ENCODE measurements around the gene DCAKD.

DCAKD gene

DNA sequence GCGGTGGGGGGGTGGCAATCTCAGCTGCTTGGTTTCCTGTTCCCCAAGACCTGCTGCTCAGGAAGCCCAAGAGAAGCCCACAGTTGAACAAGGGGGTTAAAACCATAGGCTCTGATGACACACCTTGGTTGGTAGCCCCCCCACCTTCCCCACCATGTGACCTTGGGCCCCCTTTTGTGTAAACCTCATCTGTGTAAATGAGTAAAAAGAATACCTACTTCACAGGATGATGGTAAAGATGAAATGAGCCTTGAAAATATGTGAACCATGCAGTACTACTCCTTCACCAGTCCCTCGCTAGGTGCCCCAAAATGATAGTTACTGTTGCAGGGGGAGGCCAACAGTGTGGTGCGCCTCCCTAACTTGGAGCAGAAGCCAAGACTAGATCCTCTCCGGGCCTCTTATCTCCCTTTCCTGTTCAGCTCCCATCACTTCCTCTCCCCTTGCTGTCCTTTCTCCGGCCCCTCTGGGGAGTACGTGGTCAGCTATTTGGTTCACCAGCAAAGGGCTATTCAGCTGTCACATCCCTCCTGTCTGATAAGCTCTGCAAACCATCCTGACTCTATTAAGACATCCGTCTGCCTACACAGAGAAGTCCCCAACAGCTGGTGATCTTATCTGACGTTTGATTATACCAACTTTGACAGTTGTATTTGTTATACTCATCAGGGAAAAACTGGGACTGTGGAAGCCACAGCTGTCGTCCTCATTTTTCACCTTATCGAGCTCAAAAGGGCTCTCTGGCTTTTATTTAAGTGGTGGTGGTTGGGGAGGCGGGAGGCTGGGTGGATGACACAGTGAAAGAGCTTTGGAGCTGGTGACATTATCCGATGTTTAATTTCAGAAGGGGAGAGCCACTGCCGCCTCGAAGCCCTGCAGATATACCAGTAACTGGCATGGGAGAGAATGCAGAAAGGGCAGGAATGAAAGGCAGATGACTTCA lies 19.9 kb downstream of the DCAKD start:
- DNase-seq (ENCODE audit: low read depth in 2 of 2, low spot score in 1 of 2): no peak

DNA sequence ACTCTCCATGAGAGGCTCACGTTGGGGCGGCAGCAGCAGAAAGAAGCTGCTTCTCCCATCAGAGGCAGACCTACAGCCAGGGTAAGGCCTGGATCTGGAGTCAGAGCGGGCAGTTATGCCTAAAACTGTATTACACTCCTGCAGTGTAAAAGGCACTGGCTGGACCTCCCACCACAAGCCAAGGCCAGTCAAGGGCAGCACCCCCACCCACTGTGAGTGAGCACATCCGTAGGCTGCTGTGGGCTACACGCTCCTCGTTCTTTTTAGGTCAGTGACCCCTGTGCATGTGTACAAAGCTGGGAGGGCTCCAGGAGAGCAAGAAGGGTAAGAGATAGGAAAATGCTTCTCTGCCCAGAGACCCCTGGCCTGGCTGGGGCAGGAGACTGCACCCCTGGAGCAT lies 20.7 kb downstream of the DCAKD start:
- no peak for DNase-seq (ENCODE audit: low read depth in 2 of 2, low spot score in 1 of 2)

DNA sequence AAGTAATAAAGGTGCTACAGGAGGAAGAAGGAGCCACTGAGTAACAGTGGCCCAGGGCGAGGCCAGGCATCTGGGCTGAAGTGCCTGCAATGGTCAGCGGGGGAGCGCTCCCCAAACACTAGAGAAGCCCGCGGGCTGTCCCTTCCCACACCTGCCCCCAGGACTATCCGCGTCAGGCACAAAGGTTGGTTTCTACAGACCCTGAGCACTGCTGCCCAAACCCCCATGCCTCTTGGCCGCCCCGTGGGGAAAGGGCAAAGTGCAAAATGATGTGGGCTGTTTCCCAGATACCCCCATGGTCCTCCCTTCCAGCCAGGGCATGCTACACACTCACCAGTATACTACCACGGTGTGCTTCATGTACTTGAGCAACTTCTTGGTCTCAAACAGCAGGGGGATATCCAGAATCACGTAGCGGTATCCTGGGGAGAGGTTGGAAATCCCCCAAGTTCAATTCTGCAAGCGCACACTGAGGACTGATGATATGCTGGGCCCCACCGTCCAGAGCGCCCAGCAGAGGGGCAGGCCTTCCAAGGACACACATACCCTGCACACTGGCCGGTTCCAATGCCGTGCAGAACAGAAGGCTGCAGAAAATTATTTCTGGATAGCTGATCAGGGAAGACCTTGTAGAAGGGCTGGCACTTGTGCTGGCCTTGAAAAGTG lies 21.5 kb downstream of the DCAKD start:
- DNase-seq (ENCODE audit: low read depth in 2 of 2, low spot score in 1 of 2): no peak

DNA sequence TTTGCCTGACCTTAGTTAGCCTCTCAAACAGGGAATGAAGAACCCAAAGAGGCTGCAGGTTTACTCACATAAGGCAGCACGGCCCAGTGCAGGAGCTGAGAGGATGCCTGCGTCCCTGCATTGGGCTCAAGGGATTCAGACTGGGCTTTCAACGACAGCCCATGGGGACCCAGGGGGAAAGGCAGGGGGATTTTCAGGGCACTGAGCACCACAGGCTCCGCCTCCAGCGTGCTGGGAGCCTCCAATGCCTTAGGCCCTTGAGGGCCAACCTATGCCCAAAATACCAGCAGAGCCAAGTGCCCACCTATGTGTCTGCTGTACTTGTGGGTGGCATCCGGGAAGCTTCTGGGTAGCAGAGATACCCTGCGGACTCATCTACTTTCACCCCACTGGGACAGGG lies 22.3 kb downstream of the DCAKD start:
- no peak for DNase-seq (ENCODE audit: low read depth in 2 of 2, low spot score in 1 of 2)

DNA sequence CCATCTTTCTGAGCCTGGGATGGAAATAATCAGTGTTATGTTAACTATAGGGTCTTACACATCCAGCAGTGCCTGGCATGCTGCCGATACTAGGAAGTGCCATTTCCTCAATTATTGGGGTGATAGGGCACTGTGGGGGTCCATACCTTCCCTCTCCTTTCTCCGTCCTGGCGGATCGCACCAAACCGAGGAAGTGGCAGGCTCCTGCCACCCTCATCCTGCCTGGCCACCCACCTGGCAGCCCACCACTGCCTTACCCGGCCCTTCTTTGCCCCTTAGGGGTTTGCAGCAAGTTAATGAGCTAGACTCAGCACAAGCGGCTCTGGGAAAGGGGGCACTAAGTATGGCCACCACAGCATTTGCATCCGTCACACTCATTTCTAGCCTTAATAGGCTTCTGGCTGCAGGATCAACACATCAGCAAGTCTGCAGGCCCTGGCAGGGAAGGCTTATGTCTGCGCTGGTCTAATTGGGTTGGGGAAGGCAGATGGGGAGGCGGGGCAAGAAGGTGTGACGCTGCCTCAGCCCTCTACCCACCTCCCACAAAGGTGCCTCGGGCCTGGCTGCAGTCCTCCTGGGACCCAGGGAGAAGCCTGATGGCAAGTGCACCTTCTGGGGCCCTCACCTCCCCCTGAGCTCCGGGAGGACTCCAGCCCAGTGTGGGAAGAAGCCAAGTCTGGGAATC lies 28.6 kb downstream of the DCAKD start:
- DNase-seq (ENCODE audit: low read depth in 2 of 2, low spot score in 1 of 2): no peak

DNA sequence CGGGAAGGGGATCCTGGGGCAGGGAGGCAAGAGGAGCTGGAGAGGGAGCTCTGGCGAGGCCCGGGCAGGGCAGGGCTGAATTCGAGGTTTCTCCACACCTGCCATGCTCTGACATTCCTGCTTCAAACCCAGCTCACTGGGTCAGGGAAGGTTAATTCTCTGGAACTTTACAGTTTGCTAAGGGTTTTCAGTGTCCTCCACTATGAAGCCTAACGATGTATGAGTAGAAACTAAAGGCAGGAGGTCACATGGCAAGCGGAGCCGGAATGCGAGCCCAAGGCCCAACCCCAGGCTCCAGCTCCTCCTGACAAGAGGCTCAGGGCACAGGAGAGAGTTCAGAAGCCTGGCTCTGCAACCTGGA lies 29.2 kb downstream of the DCAKD start:
- DNase-seq (ENCODE audit: low read depth in 2 of 2, low spot score in 1 of 2): no peak

DNA sequence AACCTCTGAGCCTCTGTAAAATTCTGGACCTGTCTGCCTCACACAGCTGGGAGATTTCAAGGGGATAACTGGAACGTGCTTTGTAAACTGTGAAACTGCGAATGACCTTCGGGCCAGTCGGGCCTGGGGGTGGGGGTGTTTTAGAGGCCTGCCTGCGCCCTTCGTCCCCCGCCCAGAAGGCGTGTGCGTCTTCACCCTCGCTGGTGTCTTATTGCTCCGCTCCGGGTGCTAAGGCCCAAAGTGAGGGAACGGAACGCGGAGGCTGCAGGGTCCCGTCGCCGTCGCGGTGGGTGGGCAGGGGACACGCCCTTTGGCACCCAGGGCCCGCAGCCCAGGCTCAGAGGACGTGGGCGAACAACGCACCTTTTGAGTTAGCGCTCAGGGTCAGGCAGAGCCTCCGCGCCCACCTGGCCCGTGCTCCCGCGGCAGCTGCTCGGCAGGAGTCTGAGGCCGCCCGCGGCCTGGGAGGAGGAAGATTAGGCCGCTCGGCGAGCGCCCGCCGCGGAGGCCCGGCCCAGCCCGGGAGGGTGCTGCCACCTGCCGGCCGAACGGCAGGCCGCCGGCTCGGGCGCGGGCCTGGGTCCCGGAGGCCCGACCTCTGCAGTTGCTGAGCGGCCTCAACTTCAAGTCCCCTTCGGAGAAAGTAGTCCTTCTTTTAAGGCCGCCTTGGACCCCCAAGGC lies 29.7 kb downstream of the DCAKD start:
- peak; percentile 25 to 27 for DNase-seq (ENCODE audit: low read depth in 2 of 2, low spot score in 1 of 2)

DNA sequence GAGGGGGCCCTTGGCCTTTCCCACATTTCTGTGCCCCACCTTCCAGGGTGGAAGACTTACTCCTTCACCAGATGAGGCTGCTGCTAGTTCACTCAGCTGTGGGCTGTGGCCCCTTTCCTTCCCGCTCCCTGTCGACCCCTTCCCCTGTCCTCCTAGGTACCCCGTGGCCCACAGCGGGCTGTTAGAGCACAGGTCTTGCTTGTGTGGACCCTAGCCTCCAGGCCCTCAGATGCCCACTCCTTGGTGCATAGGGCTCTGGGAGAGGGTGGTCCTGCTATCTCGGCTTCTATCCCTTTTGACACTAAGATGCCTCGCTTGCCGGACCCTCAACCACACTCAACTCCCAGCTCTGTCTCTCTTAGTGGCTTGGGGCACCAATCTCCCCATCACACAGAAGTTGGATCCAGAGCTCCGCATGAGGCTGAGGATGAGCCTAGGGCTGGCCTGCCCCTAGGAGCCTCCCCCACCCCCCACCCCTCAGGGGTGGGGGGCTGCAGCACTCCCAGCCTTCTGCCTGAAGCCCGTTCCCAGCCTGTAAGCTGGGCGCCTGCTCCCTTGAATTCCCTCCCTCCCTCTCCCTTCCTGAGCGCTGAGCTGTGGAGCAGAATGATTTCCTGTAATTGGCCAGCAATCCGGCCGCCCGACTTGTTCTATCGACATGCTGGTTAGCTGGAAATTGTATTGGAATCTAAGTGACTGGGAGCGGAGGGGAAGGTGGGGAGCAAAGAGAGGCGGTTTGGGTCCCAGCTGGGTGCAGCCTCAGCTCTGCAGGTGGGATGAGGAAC lies 30.9 kb downstream of the DCAKD start:
- no peak for DNase-seq (ENCODE audit: low read depth in 2 of 2, low spot score in 1 of 2)

DNA sequence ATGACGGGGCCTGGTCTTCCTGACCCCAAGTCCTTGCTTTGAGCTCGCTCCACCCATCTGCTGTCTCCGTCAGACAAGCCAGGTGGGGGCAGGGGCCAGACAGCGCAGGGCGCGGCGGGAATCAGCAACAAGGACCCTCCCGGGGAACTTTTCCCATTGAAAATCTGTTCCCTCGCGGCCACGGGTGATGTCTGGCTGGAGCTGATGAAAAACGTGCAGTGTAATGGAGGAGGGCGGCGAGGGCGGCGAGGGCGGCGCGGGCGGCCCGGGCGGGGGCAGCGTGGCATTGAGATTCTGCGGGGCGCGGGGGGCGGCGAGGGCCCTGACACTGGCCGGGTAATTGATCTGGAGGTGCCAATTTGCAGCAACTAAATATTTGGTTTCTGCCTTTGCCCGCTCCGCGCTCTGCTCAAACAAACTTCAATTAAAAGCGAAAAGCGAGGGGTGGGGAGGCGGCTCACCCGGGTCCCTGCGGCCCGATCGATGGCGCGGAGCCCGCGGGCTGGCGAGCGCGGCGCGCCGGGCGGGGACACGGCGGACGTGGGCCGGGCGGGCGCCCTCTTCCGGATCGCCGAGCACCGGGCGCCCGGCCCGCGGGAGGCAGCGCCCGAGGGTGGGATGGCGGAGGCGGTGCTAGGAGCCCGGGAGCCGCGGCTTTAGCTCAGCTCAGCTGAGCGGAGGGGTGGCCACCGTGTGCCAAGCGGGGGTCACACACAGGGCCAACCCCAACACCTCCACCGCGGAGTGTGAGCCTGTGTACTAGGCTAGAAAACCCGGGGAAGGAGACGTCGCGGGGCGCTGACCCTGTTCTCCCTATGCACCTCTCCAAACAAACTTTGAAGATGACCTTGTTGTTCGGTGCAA lies 32.4 kb downstream of the DCAKD start:
- peak in 1 of 2 donors; percentile 7 for DNase-seq (ENCODE audit: low read depth in 2 of 2, low spot score in 1 of 2)

DNA sequence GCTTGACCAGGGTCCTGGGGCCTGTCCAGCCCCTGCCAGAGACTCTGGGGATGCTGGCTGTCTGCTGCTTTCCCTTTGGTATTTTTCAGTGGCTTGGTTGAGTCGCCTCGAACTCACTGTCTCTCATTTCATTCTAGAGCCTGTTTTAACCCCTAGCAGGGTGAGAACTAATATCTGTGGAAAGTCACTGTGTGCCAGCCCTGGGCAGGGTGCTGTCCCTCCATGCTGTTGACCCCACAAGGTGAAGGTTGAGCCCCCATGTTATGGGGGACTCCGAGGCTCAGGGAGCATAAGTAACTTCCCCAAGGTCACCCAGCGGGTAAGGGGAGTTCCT lies 33.0 kb downstream of the DCAKD start:
- no peak for DNase-seq (ENCODE audit: low read depth in 2 of 2, low spot score in 1 of 2)

DNA sequence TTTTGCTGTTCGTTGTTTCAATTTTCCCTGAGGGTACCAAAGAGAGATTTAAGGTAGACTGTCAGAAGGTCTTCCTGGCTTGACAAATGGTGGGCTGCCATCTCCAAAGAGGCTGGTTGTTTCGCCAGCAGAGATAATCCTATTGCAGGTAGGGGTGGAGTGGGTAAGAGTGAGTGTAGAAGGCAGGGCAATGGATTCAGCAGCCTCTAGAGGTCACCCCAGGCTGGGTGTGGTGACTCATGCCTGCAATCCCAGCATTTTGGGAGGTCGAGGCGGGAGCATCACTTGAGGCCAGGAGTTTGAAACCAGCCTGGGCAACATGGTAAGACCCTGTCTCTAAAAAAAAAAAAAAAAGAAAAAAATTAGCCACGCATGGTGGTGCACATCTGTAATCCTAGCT lies 34.6 kb downstream of the DCAKD start:
- DNase-seq (ENCODE audit: low read depth in 2 of 2, low spot score in 1 of 2): no peak

DNA sequence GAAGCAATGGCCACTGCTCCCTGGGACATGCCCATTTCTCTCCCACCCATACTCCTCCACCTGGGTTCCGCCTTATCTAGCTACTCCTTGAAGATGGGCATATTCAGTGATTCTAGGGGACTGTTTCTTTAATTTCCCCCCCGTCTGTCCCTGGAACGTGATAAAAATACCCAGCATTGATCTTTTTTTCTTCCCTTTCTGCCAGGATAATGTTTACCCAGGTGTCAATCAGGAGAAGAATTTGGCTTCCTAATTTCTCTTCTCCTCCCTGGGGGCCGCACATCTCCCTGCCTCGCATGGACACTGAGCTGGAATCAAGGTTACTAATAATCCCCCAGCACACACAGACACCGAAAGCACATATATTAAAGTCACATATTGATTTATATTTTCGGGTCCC lies 35.2 kb downstream of the DCAKD start:
- no peak for DNase-seq (ENCODE audit: low read depth in 2 of 2, low spot score in 1 of 2)

DNA sequence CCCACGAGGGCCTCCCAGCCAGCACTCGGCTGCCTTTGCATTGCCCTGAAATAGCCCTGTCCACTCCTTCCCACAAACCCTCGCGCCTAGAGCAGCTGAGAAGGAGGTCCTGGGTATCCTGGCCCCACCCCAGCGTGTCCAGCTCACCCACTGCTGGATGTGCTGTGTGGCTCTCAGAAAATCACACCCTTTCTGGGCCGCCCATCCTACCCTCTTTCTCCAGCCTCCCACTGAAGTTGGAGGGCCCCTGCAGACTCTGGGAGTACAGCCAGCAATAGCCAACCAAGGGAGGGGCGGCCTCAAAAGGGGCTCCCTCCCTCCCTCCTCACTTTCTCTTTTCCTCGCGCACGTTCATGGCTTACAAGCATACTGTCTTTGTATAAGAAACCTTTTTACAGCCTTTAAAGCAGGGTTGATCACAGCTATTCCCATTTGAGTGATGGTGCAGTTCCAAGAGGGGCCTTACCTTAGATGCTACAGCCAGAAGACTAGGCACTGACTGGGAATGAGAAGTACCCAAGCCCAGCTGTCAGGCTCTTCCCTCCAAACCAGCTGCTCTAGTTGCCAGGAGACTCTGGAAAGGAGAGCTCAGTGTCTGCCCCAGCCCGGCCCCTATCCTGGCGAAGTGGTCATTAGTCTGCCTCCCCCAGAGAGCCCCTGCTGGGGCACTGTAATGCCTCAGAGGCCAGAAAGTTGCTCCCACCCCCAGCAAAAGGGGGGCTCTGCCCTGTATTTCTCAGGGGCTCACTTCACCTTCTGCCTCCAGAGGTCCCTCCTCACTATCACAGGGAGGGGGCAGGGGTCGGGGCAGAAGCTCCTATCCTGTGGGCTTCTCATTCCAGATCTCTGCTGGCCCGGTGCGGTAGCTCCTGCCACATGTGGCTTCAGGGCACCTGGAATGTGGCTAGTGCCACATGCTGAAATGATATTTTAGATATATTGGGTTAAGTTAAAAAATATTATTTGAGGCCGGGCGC lies 38.1 kb downstream of the DCAKD start:
- no peak for DNase-seq (ENCODE audit: low read depth in 2 of 2, low spot score in 1 of 2)

DNA sequence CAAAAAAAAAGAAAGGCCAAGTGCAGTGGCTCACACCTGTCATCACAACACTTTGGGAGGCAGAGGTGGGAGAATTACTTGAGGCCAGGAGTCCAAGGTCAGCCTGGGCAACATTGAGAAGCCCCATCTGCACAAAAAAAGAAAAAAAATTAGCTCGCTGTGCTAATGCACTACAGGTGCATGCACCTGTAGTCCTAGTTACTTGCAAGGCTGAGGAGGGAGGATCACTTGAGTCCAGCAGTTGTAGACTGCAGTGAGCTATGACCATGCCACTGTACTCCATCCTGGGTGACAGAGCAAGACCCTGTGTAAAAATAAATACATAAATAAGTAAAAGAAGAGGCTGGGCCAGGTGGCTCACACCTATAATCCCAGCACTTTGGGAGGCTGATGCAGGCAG lies 39.7 kb downstream of the DCAKD start:
- DNase-seq (ENCODE audit: low read depth in 2 of 2, low spot score in 1 of 2): no peak

DNA sequence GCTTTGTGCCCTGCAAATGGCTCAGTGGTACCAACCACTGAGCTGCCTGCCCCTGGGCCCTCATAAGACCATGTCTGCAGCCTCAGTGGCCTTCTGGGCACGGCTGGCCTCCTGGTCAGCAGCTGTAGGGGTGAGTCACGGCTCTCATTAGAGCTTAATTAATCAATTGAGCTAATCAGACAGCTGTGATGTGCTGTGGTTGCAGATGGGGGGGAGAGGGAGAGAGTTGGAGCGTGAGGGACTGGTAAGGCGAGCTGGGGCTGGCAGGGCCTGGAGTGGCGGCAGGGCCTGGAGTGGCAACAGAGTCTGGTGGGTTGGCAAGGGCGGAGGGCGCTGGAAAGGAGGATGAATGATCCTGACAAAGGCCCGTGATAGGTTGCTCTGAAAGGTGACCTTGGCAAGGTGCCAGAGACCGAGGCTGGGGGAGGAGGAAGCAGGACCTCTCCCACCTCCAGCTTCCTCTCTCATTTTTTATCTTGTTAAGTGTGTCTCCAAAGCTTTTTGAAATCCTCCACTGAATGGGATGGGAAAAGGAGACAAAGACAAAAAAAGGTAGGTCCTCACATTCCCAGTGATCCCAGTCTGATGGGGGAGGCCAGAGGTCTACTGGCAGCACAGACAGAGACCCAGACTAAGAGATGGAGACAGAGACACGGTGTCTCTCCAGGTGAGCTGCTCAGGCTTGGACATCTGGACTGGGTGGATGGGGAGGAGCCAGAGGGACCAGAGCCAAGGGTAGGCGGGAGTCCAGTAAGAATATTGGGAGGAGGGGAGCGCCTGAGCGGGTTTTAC lies 41.6 kb downstream of the DCAKD start:
- no peak for DNase-seq (ENCODE audit: low read depth in 2 of 2, low spot score in 1 of 2)

DNA sequence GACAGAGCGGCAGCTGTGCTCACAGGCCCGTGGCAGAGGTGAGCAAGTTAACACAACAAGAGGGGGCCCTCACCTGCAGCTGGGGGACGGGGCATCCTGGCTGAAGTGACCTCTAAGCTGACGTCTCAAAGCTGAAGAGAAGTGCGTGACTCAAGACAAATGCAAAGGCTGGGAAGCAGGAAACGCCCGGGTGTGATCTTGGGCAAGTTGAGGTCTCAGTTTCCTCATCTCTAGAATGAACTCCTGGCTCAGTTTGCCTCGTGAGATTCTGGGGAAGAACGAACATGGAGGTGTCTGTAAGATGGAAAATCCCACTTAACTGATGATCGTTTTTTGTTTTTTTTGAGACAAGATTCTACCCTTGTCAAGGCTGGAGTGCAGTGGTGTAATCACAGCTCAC lies 43.2 kb downstream of the DCAKD start:
- DNase-seq (ENCODE audit: low read depth in 2 of 2, low spot score in 1 of 2): no peak

DNA sequence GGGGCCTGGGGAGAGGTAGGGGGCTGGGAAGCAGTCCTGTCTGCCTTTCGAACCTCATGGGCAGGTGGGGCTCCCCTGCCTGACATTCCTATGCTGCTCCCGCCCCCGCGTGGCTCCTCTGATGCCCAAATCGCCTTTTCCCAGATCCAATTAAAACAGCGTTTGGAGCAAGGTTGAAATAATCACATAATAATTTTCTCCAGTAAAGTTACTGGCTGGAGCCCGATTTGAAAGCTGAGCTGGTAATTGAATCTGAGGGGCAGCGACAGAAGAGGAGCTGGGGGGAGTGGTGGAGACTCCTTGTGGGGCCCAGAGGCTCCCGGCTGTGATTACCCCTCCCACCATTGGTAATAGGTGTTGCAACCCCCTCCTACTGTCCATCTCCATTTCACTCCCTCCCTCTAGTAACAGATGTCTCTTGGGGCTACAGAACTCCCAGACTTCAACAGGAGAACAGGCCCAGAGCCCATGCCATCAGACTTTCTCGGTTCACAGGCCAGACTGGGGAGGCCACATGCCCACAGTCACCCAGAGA lies 44.4 kb downstream of the DCAKD start:
- no peak for DNase-seq (ENCODE audit: low read depth in 2 of 2, low spot score in 1 of 2)

DNA sequence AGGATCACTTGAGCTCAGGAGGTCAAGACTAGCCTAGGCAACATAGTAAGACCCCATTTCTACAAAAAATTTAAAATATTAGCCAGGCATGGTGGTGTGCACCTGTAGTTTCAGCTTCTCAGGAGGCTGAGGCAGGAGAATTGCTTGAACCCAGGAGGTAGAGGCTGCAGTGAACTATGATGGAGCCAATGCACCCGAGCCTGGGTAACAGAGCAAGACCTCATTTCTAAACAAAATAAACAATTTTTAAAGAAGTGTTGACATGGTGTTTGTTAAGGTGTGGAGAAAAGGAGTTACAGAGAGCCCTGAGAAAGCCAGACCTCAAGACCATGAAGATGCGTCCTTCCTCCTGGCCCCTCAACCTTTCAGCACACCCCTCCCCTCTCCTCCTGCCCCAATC lies 45.7 kb downstream of the DCAKD start:
- no peak for DNase-seq (ENCODE audit: low read depth in 2 of 2, low spot score in 1 of 2)
